H1 (cell line): ENCODE measurements around the gene MAP3K6. TPM values are rescaled to one million over a fixed set of nuclear protein-coding genes. Genes with fewer than 3 reads are reported as not detected.

ENCODE experiments used
- CTCF ChIA-PET: fragments of 300-600 bp; sonication (Branson Sonifier 250); formaldehyde crosslinking; loops from one replicate; lab custom pipeline; 2021; ENCODE audit not compliant: partially characterized antibody; lab: Charles Lee
- POLR2A ChIA-PET: fragments of 300-600 bp; sonication (Branson Sonifier 250); formaldehyde crosslinking; loops from one replicate; lab custom pipeline; 2021; ENCODE audit warnings: inconsistent platforms; ENCODE audit not compliant: partially characterized antibody; lab: Charles Lee
- DNase-seq, 2 experiments: peaks; one replicate each; pipeline versions ENCODE4 v3.0.0 to v3.0.0-alpha.2; 2010 to 2022; ENCODE audit warnings: low spot score in 2 of 2, low read depth in 1 of 2, mixed read lengths in 1 of 2
- FAIRE-seq: peaks from 2 replicates; lab custom pipeline; 2011; peaks lifted over from hg19 to GRCh38; lab: Jason Lieb, UNC
- H2AFZ ChIP-seq: 2 replicates; pipeline ENCODE4 v1.8.1; 2012; ENCODE audit warnings: low read length, inconsistent platforms
- H2AK5ac ChIP-seq: 2 replicates; pipeline ENCODE4 v1.6.1; 2013; ENCODE audit warnings: low read depth, low read length
- H2BK120ac ChIP-seq: replicated peaks from 2 replicates; pipeline ENCODE3; 2013; ENCODE audit warnings: low read depth, low read length, inconsistent platforms
- H2BK12ac ChIP-seq: 2 replicates; pipeline ENCODE4 v1.6.1; 2013; ENCODE audit warnings: low read depth, low read length
- H2BK15ac ChIP-seq: 2 replicates; pipeline ENCODE4 v1.6.1; 2013; ENCODE audit warnings: low read length
- H2BK20ac ChIP-seq: 2 replicates; pipeline ENCODE4 v1.6.1; 2013; ENCODE audit warnings: low read length
- H2BK5ac ChIP-seq: 2 replicates; pipeline ENCODE4 v1.6.1; 2013; ENCODE audit warnings: low read depth, low read length
- H3K14ac ChIP-seq: 2 replicates; pipeline ENCODE4 v1.6.1; 2013; ENCODE audit warnings: inconsistent platforms; ENCODE audit not compliant: insufficient read length
- H3K18ac ChIP-seq: 2 replicates; pipeline ENCODE4 v1.6.1; 2013; ENCODE audit warnings: low read length; ENCODE audit errors: extremely low read depth
- H3K23ac ChIP-seq: 2 replicates; pipeline ENCODE4 v1.6.1; 2013; ENCODE audit warnings: inconsistent platforms; ENCODE audit not compliant: insufficient read length
- H3K23me2 ChIP-seq: 2 replicates; pipeline ENCODE4 v1.6.1; 2013; ENCODE audit warnings: low read depth, low read length
- H3K27ac ChIP-seq: 2 replicates; pipeline ENCODE4 v1.6.1; 2011; ENCODE audit warnings: low read depth, low read length, inconsistent platforms
- H3K27me3 ChIP-seq, 4 experiments: replicated peaks in 1 of 4; 1 replicate in 1 of 4; 2 replicates in 3 of 4; pipeline versions ENCODE4 v1.6.1 to v1.8.1; 2011 to 2013; ENCODE audit warnings: low read length in 3 of 4, mild to moderate bottlenecking in 3 of 4, inconsistent platforms in 2 of 4, mixed read lengths in 2 of 4, moderate library complexity in 1 of 4; ENCODE audit not compliant: control insufficient read depth in 3 of 4, insufficient read depth in 3 of 4; ENCODE audit errors: extremely low read depth in 1 of 4
- H3K36me3 ChIP-seq, 4 experiments: 2 replicates each; pipeline versions ENCODE4 v1.6.1 to v1.8.1; 2011 to 2013; ENCODE audit warnings: mild to moderate bottlenecking in 4 of 4, low read length in 3 of 4, moderate library complexity in 2 of 4, control low read depth in 1 of 4, inconsistent platforms in 1 of 4; ENCODE audit not compliant: insufficient read depth in 4 of 4, control insufficient read depth in 2 of 4
- H3K4ac ChIP-seq: replicated peaks from 2 replicates; pipeline ENCODE3; 2013; ENCODE audit warnings: low read length, low read depth, mixed read lengths, inconsistent platforms; ENCODE audit not compliant: insufficient read length
- H3K4me1 ChIP-seq, 4 experiments: replicated peaks in 1 of 4; 1 replicate in 1 of 4; 2 replicates in 3 of 4; pipeline versions ENCODE4 v1.6.1 to v1.8.1; 2011 to 2013; ENCODE audit warnings: low read length in 3 of 4, inconsistent platforms in 2 of 4, mixed read lengths in 1 of 4; ENCODE audit not compliant: insufficient read depth in 4 of 4, control insufficient read depth in 3 of 4
- H3K4me2 ChIP-seq, 2 experiments: 2 replicates each; pipeline versions ENCODE4 v1.6.1 to v1.8.1; 2011 to 2013; ENCODE audit warnings: low read depth in 2 of 2, low read length in 2 of 2, control low read depth in 1 of 2, inconsistent platforms in 1 of 2, mild to moderate bottlenecking in 1 of 2; ENCODE audit not compliant: insufficient read depth in 1 of 2
- H3K4me3 ChIP-seq, 4 experiments: fragments of 200-600, 300-600 bp in 1 of 4; sonication (generic), shearing (Covaris generic), sonication (Bioruptor Twin) in 1 of 4; 2 replicates each; pipeline versions ENCODE4 v1.5.1 to v1.8.1; 2011 to 2016; ENCODE audit warnings: low read length in 4 of 4, low read depth in 3 of 4, control low read depth in 2 of 4, inconsistent platforms in 2 of 4, mild to moderate bottlenecking in 2 of 4, mixed read lengths in 1 of 4, moderate library complexity in 1 of 4; ENCODE audit not compliant: insufficient read depth in 2 of 4; ENCODE audit errors: extremely low read depth in 1 of 4
- H3K56ac ChIP-seq: replicated peaks from 2 replicates; pipeline ENCODE3; 2013; ENCODE audit warnings: low read depth, mild to moderate bottlenecking, mixed read lengths, low read length, inconsistent platforms; ENCODE audit not compliant: insufficient read length
- H3K79me1 ChIP-seq: 2 replicates; pipeline ENCODE4 v1.6.1; 2013; ENCODE audit warnings: low read depth, low read length, control low read depth
- H3K79me2 ChIP-seq, 2 experiments: 2 replicates each; pipeline versions ENCODE4 v1.6.1 to v1.8.1; 2012 to 2013; ENCODE audit warnings: low read length in 2 of 2, mild to moderate bottlenecking in 2 of 2, inconsistent platforms in 1 of 2; ENCODE audit not compliant: insufficient read depth in 2 of 2, control insufficient read depth in 1 of 2
- H3K9ac ChIP-seq, 4 experiments: replicated peaks in 1 of 4; 1 replicate in 1 of 4; 2 replicates in 3 of 4; pipeline versions ENCODE4 v1.6.1 to v1.8.1; 2011 to 2013; ENCODE audit warnings: low read depth in 3 of 4, low read length in 3 of 4, control low read depth in 2 of 4, mild to moderate bottlenecking in 2 of 4, moderate library complexity in 2 of 4, inconsistent platforms in 1 of 4; ENCODE audit errors: extremely low read depth in 1 of 4
- H3K9me3 ChIP-seq, 2 experiments: 2 replicates each; pipeline versions ENCODE4 v1.6.1 to v1.8.1; 2012 to 2013; ENCODE audit warnings: mild to moderate bottlenecking in 2 of 2, moderate library complexity in 2 of 2, control low read depth in 1 of 2, inconsistent platforms in 1 of 2, low read depth in 1 of 2, low read length in 1 of 2, mixed read lengths in 1 of 2; ENCODE audit not compliant: insufficient read depth in 2 of 2
- H4K20me1 ChIP-seq, 2 experiments: replicated peaks in 1 of 2; 2 replicates each; pipeline versions ENCODE3 to v1.8.1; 2011 to 2013; ENCODE audit warnings: inconsistent platforms in 2 of 2, low read length in 2 of 2, mild to moderate bottlenecking in 1 of 2; ENCODE audit not compliant: insufficient read depth in 2 of 2, control insufficient read depth in 1 of 2
- H4K5ac ChIP-seq: 2 replicates; pipeline ENCODE4 v1.6.1; 2013; ENCODE audit warnings: low read length, low read depth, mixed read lengths, inconsistent platforms; ENCODE audit not compliant: insufficient read length
- H4K8ac ChIP-seq: 2 replicates; pipeline ENCODE4 v1.8.0; 2013; ENCODE audit warnings: mild to moderate bottlenecking, moderate library complexity, low read length, inconsistent platforms; ENCODE audit not compliant: insufficient read depth; ENCODE audit errors: extremely low read depth
- H4K91ac ChIP-seq: replicated peaks from 2 replicates; pipeline ENCODE3; 2013; ENCODE audit warnings: low read length, mixed read lengths, inconsistent platforms; ENCODE audit not compliant: insufficient read length
- EZH2 ChIP-seq: fragments of 200-600 bp; sonication (generic); IDR thresholded peaks from 2 replicates; pipeline ENCODE4 v1.7.1; 2012; ENCODE audit warnings: low read depth, mild to moderate bottlenecking, moderate library complexity, low read length, inconsistent platforms; ENCODE audit not compliant: severe bottlenecking
- POLR2AphosphoS5 ChIP-seq: IDR thresholded peaks from 2 replicates; pipeline ENCODE4 v1.6.1; 2011; ENCODE audit warnings: low read depth, low read length
- SRF ChIP-seq: IDR thresholded peaks from 2 replicates; pipeline ENCODE4 v1.6.1; 2011; ENCODE audit warnings: mild to moderate bottlenecking, low read depth, low read length, moderate library complexity
- WGBS, 2 experiments: shearing (Covaris generic) in 1 of 2; methylation state at CpG; one replicate each; pipeline versions ENCODE4 v1.1.6 to v1.1.7; 2013 to 2015; ENCODE audit warnings: low lambda C conversion rate in 2 of 2, mixed read lengths in 2 of 2, inconsistent platforms in 1 of 2, low coverage in 1 of 2, missing lambda C conversion rate in 1 of 2; ENCODE audit not compliant: insufficient replicate concordance in 2 of 2, insufficient coverage in 1 of 2, insufficient read length in 1 of 2; ENCODE audit errors: extremely low coverage in 1 of 2, missing lambda C conversion rate in 1 of 2; 5-methylcytosine and 5-hydroxymethylcytosine counted together
- polyA plus RNA-seq, 7 experiments: library from polyadenylated mRNA; depleted of rRNA in 3 of 7; stranded (reverse) in 5 of 7; unstranded in 2 of 7; fragments of >200 nt in 5 of 7; fragments of 200-250 nt in 2 of 7; gene quantifications; 1 replicate in 5 of 7; 2 replicates in 1 of 7; 4 replicates in 1 of 7; pipeline versions ENCODE4 v1.2.1 to v1.2.3, GENCODE V29; 2011 to 2013; ENCODE audit warnings: missing spikeins in 2 of 7, mixed read lengths in 2 of 7
- total RNA-seq: library from RNA; stranded (reverse); fragmentation: NEBNext Ultra II Directional; extraction: Animal tissue kit (Norgen Biotek cat#: 25700); gene quantifications from 2 replicates; pipeline ENCODE4 v1.2.1, GENCODE V29; 2021
- TF ChIP-seq, protein P1 (sequence below): IDR thresholded peaks from 2 replicates; pipeline ENCODE4 v1.6.1; 2011; ENCODE audit warnings: low read depth, mild to moderate bottlenecking, low read length; ENCODE audit not compliant: insufficient read depth

MAP3K6 gene
- total and polyA plus RNA-seq, 2 of the 8 experiments (the other 6 are each of a cell fraction or from before 2014, with no cell fraction given), result 7.4 to 7.6 TPM

DNA sequence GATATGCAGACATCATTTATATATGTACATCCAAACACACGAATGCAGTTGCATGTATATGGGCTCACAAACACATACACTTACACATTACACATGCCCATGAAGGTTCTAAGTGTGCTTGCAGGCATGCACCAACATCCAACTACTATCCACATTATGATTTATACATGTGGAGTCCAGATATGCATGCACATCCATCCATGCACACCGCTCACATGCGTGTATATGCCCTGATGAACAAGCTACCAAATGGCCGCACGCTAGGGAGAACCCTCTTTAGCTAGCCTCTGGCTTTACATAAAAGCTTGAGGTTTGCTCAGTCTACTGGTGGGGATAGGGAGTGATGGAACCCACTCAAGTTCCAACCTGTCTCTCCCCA, 34.2 kb upstream of the MAP3K6 start:
- ChIA-PET POLR2A (interaction anchor here (1.0 to 1.6 kb wide), 5 partner anchors 8 to 204 kb away, joined by 3 to 6 read pairs (median 3); partner anchors contain the start of gene MAP3K6), CTCF (interaction anchor here (0.6 to 37.8 kb wide), 16 partner anchors 13 to 261 kb away, joined by 3 to 863 read pairs (median 10); partner anchors contain the start of genes AHDC1, GPR3 and MAP3K6)
- H3K4ac ChIP-seq, result no peak overlapping the region
- no peaks in the 10 kb centered on the region for H3K79me1 ChIP-seq
- H3K23ac ChIP-seq, result no peak overlapping the region
- H4K91ac ChIP-seq, result no peak overlapping the region
- H2BK20ac ChIP-seq, result no peak overlapping the region
- TF ChIP-seq POLR2AphosphoS5 (peak; percentile 51; the same call in 1 of the 2 replicates), SRF (no peak), EZH2 (no peak)
- TF ChIP-seq, protein P1, sequence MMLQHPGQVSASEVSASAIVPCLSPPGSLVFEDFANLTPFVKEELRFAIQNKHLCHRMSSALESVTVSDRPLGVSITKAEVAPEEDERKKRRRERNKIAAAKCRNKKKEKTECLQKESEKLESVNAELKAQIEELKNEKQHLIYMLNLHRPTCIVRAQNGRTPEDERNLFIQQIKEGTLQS, result no peak
- no peak overlapping the region for H3K56ac ChIP-seq
- no peak overlapping the region for H3K4me2 ChIP-seq
- no peak overlapping the region for H2AFZ ChIP-seq
- H4K20me1 ChIP-seq, result peaks cover 0 to 4% of the 10 kb centered on the region in 2 experiments
- H2AK5ac ChIP-seq, result no peak overlapping the region
- no peak overlapping the region for H3K14ac ChIP-seq
- no peaks in the 10 kb centered on the region for H3K23me2 ChIP-seq
- no peak overlapping the region for H4K8ac ChIP-seq
- WGBS, 2 experiments, result 93% methylated on average over 5 of the region's 5 CpGs; no CpG with 5 or more reads in 1 of the 2 experiments
- no peaks in the 10 kb centered on the region for H3K9me3 ChIP-seq
- H2BK15ac ChIP-seq, result no peak overlapping the region
- no peak for FAIRE-seq
- no peak overlapping the region for H2BK12ac ChIP-seq
- no peak overlapping the region for H4K5ac ChIP-seq
- H3K18ac ChIP-seq, result no peak overlapping the region
- no peak for DNase-seq
- no peak overlapping the region for H3K4me3 ChIP-seq
- no peaks in the 10 kb centered on the region for H3K36me3 ChIP-seq
- H3K27me3 ChIP-seq, result no peaks in the 10 kb centered on the region
- H3K79me2 ChIP-seq, result no peaks in the 10 kb centered on the region
- H3K27ac ChIP-seq, result no peak overlapping the region
- H3K9ac ChIP-seq, result no peak overlapping the region
- H3K4me1 ChIP-seq, result peaks cover 9 to 43% (median 21%) of the 10 kb centered on the region in 4 experiments
- no peak overlapping the region for H2BK120ac ChIP-seq
- no peak overlapping the region for H2BK5ac ChIP-seq
